ENCODE results near the gene TCAF2. TPM values are rescaled to one million over a fixed set of nuclear protein-coding genes. Genes with fewer than 3 reads are reported as not detected.

Gene TCAF2
- 0.29 to 0.53 TPM (median 0.35 TPM) in 5 replicates for total RNA-seq (2022; extraction: Qiagen RNA extraction)

DNA sequence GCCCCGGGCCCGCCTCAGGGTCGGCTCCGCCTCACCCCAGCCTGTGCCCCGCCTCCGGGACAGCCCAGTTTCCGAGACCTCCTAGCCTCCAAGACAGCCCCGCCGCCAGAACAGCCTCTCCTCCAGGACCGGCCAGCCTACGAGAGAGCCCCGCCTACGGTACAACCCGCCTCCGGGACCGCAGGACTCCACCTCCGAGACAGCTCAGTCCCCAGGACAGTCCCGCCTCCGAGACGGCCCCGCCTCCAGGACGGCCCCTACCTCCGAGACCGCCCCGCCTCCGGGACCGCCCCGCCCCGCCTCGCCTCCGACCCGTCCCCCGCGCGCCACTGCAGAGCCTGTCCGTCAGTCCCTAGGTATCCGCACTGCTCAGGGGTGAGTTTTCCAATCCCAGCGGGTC, at the start of gene TCAF2:
TCAF2 (plus strand) TSS at position 329 of the 400 bp plus-strand sequence.

DNA sequence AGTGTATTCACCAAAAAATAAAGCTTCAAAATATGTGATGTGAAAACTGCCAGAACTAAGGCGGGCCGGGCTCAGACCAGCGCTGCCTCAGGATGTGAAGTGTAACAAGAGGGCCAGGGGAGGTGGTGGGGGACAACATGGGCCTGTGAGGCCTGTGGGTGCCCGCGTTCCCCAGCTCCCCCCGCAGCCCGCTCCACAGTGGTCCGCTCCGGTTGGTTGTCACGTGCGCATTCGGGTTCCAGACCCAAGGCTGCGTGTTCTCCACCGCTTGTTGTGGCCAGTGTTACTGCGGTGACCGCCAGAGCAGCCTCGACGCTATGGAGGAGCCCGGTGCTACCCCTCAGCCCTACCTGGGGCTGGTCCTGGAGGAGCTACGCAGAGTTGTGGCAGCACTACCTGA, 49.3 kb upstream of the TCAF2 start, which contains the start of gene CTAGE15:
CTAGE15 (plus strand) TSS at position 301 of the 400 bp plus-strand sequence; CDS start at position 318, 17 bp downstream.

Other genes starting within 250 kb of the TCAF2 start
- gene ZYX, start 239.6 kb upstream of the TCAF2 start, total RNA-seq (2022; extraction: Qiagen RNA extraction) = 158 to 195 TPM (median 189 TPM) in 5 replicates
- 0.12 TPM in 1 of 5 replicates, not detected in the others for gene EPHA1, start 212.1 kb upstream of the TCAF2 start, total RNA-seq (2022; extraction: Qiagen RNA extraction)
- gene TAS2R60, start 177.5 kb upstream of the TCAF2 start, total RNA-seq (2022; extraction: Qiagen RNA extraction) = not detected in 5 replicates
- gene TAS2R41, start 143.1 kb upstream of the TCAF2 start, total RNA-seq (2022; extraction: Qiagen RNA extraction) = not detected in 5 replicates
- not detected in 5 replicates for gene CTAGE15, start 49.2 kb upstream of the TCAF2 start, total RNA-seq (2022; extraction: Qiagen RNA extraction)
- not detected in 5 replicates for gene CTAGE6, start 136.7 kb downstream of the TCAF2 start, total RNA-seq (2022; extraction: Qiagen RNA extraction)

Data from A549 treated with CORT108297 at 1 μM for 4 hours (cell line).